DOHH2 (cell line): Measurements from ENCODE around the gene TRIM67.

Experiments
- H3F3A ChIP-seq: fragments of 200-600 bp; sonication (generic), shearing (Covaris generic); 2 replicates; pipeline ENCODE4 v1.6.0; 2016; ENCODE audit warnings: antibody characterized with exemption, mild to moderate bottlenecking; ENCODE audit not compliant: control insufficient read depth, insufficient read depth
- H3K27ac ChIP-seq: fragments of 200-600 bp; sonication (generic); 2 replicates; pipeline ENCODE4 v1.5.1; 2014; ENCODE audit warnings: low read depth, mild to moderate bottlenecking, low read length, moderate library complexity
- H3K27me3 ChIP-seq: fragments of 200-600 bp; sonication (generic); 2 replicates; pipeline ENCODE4 v1.6.1; 2014; ENCODE audit warnings: mild to moderate bottlenecking, low read length, mixed read lengths; ENCODE audit not compliant: control insufficient read depth
- H3K36me3 ChIP-seq: fragments of 200-600 bp; sonication (generic); 2 replicates; pipeline ENCODE4 v1.6.1; 2014; ENCODE audit warnings: mild to moderate bottlenecking, low read length, moderate library complexity, mixed read lengths; ENCODE audit not compliant: control insufficient read depth
- H3K4me1 ChIP-seq: fragments of 200-600 bp; sonication (generic); 2 replicates; pipeline ENCODE4 v1.6.1; 2014; ENCODE audit warnings: mild to moderate bottlenecking, low read length, mixed read lengths; ENCODE audit not compliant: control insufficient read depth
- H3K4me2 ChIP-seq: fragments of 200-600 bp; sonication (generic); 2 replicates; pipeline ENCODE4 v1.6.0; 2014; ENCODE audit warnings: mild to moderate bottlenecking, low read length, moderate library complexity
- H3K4me3 ChIP-seq: fragments of 200-600 bp; sonication (generic); 2 replicates; pipeline ENCODE4 v1.5.1; 2014; ENCODE audit warnings: mild to moderate bottlenecking, low read length, mixed read lengths
- H3K79me2 ChIP-seq: fragments of 200-600 bp; sonication (generic); 2 replicates; pipeline ENCODE4 v1.6.1; 2014; ENCODE audit warnings: mild to moderate bottlenecking, low read length, mixed read lengths; ENCODE audit not compliant: control insufficient read depth
- H3K9me2 ChIP-seq: fragments of 200-600 bp; sonication (generic); replicated peaks from 2 replicates; pipeline ENCODE4 v1.6.1; 2014; ENCODE audit warnings: mild to moderate bottlenecking, low read length, mixed read lengths; ENCODE audit not compliant: control insufficient read depth
- H3K9me3 ChIP-seq: fragments of 200-600 bp; sonication (generic); 2 replicates; pipeline ENCODE4 v1.6.1; 2014; ENCODE audit warnings: antibody characterized with exemption, low read length, mixed read lengths; ENCODE audit not compliant: control insufficient read depth, insufficient read depth
- H4K20me1 ChIP-seq: fragments of 200-600 bp; sonication (generic); 2 replicates; pipeline ENCODE4 v1.6.0; 2014; ENCODE audit warnings: low read depth, mild to moderate bottlenecking, antibody characterized with exemption, low read length, moderate library complexity; ENCODE audit not compliant: control insufficient read depth, insufficient read depth
- CTCF ChIP-seq: fragments of 200-600 bp; sonication (generic); IDR thresholded peaks from one replicate; pipeline ENCODE4 v1.5.1; 2014; ENCODE audit warnings: antibody characterized with exemption, mild to moderate bottlenecking, low read depth, low read length; ENCODE audit not compliant: poor library complexity, severe bottlenecking
- EZH2phosphoT487 ChIP-seq: fragments of 200-600 bp; sonication (generic); IDR thresholded peaks from 2 replicates; pipeline ENCODE4 v1.6.1; 2017; ENCODE audit warnings: borderline replicate concordance, mild to moderate bottlenecking, antibody characterized with exemption, low read length, moderate library complexity, mixed read lengths

Gene TRIM67

GRCh38 chr1:231201979-231202633, 40.2 kb downstream of the TRIM67 start:
- H3F3A ChIP-seq: no peaks in the 10 kb centered on the region
- no peak overlapping the region for H3K4me2 ChIP-seq
- no peaks in the 10 kb centered on the region for H3K9me2 ChIP-seq
- no peaks in the 10 kb centered on the region for H4K20me1 ChIP-seq
- H3K4me1 ChIP-seq: no peaks in the 10 kb centered on the region
- H3K9me3 ChIP-seq: no peaks in the 10 kb centered on the region
- no peak for TF ChIP-seq EZH2phosphoT487
- no peak for TF ChIP-seq CTCF
- no peaks in the 10 kb centered on the region for H3K36me3 ChIP-seq
- H3K27ac ChIP-seq: no peak overlapping the region
- no peaks in the 10 kb centered on the region for H3K79me2 ChIP-seq
- peaks cover 38% of the 10 kb centered on the region for H3K27me3 ChIP-seq
- no peak overlapping the region for H3K4me3 ChIP-seq

GRCh38 chr1:231203259-231204057, 41.6 kb downstream of the TRIM67 start:
- Histone ChIP-seq H4K20me1 (no peaks in the 10 kb centered on the region), H3K27me3 (peaks cover 38% of the 10 kb centered on the region), H3K4me1 (no peaks in the 10 kb centered on the region), H3F3A (no peaks in the 10 kb centered on the region), H3K9me2 (no peaks in the 10 kb centered on the region), H3K4me3 (no peak overlapping the region), H3K9me3 (no peaks in the 10 kb centered on the region), H3K36me3 (no peaks in the 10 kb centered on the region), H3K27ac (no peak overlapping the region), H3K4me2 (no peak overlapping the region), H3K79me2 (no peaks in the 10 kb centered on the region)
- no peak for TF ChIP-seq EZH2phosphoT487
- no peak for TF ChIP-seq CTCF

- no peaks in the 10 kb centered on the region for H3F3A ChIP-seq
- no peaks in the 10 kb centered on the region for H3K9me2 ChIP-seq
- no peaks in the 10 kb centered on the region for H3K36me3 ChIP-seq
- no peak overlapping the region for H3K4me3 ChIP-seq
- H3K27ac ChIP-seq: no peak overlapping the region
- H3K27me3 ChIP-seq: peaks cover 19% of the 10 kb centered on the region
- H3K4me2 ChIP-seq: no peak overlapping the region
- no peaks in the 10 kb centered on the region for H3K9me3 ChIP-seq
- no peaks in the 10 kb centered on the region for H4K20me1 ChIP-seq
- peaks cover 10% of the 10 kb centered on the region for H3K4me1 ChIP-seq
- TF ChIP-seq CTCF (no peak), EZH2phosphoT487 (no peak)
- H3K79me2 ChIP-seq: no peaks in the 10 kb centered on the region
Measured at GRCh38 chr1:231206856-231207255, 45.0 kb downstream of the TRIM67 start.
